DND-41 (cell line): ENCODE data around the gene PML.

Experiments used
- ATAC-seq: fragments of 200-7000 bp; cut with Tn5 transposase; 3 replicates; pipeline ENCODE4 v1.9.1; 2021; ENCODE audit warnings: low read depth; ENCODE audit not compliant: insufficient read depth
- DNase-seq: peaks from one replicate; pipeline ENCODE4 v3.0.0-alpha.2; 2020
- H2AFZ ChIP-seq: 2 replicates; pipeline ENCODE4 v1.6.0; 2012; ENCODE audit warnings: low read depth, low read length
- H3K27ac ChIP-seq: 2 replicates; pipeline ENCODE4 v1.5.1; 2012; ENCODE audit warnings: low read length, inconsistent platforms
- H3K27me3 ChIP-seq: fragments of 200-600 bp; sonication (generic); 2 replicates; pipeline ENCODE4 v1.6.0; 2012; ENCODE audit warnings: low read length, mild to moderate bottlenecking, inconsistent platforms; ENCODE audit not compliant: insufficient read depth, poor library complexity
- H3K36me3 ChIP-seq: 2 replicates; pipeline ENCODE4 v1.5.1; 2012; ENCODE audit warnings: low read length, inconsistent platforms; ENCODE audit not compliant: insufficient read depth
- H3K4me1 ChIP-seq: 2 replicates; pipeline ENCODE4 v1.5.1; 2012; ENCODE audit warnings: mild to moderate bottlenecking, low read length; ENCODE audit not compliant: insufficient read depth
- H3K4me2 ChIP-seq: 2 replicates; pipeline ENCODE4 v1.6.0; 2012; ENCODE audit warnings: mild to moderate bottlenecking, moderate library complexity, low read length, inconsistent platforms; ENCODE audit not compliant: insufficient read depth
- H3K4me3 ChIP-seq, 2 experiments: fragments of 200-600 bp in 1 of 2; shearing (Covaris generic) in 1 of 2; 2 replicates each; pipeline ENCODE4 v1.5.1; 2012 to 2016; ENCODE audit warnings: inconsistent platforms in 2 of 2, low read length in 2 of 2, mild to moderate bottlenecking in 2 of 2, low read depth in 1 of 2, moderate library complexity in 1 of 2
- H3K79me2 ChIP-seq: 2 replicates; pipeline ENCODE4 v1.6.0; 2012; ENCODE audit warnings: low read length, inconsistent platforms; ENCODE audit not compliant: insufficient read depth
- H3K9ac ChIP-seq: 2 replicates; pipeline ENCODE4 v1.6.0; 2012; ENCODE audit warnings: low read depth, mild to moderate bottlenecking, inconsistent platforms, low read length, moderate library complexity
- H3K9me3 ChIP-seq: 2 replicates; pipeline ENCODE4 v1.5.1; 2012; ENCODE audit warnings: low read length, moderate library complexity, mild to moderate bottlenecking, inconsistent platforms; ENCODE audit not compliant: insufficient read depth, severe bottlenecking
- H4K20me1 ChIP-seq: 2 replicates; pipeline ENCODE4 v1.6.0; 2012; ENCODE audit warnings: low read length; ENCODE audit not compliant: insufficient read depth
- EZH2 ChIP-seq: IDR thresholded peaks from 3 replicates; pipeline ENCODE4 v1.6.1; 2012; ENCODE audit warnings: borderline replicate concordance, low read depth, mild to moderate bottlenecking, moderate library complexity, low read length, inconsistent platforms; ENCODE audit not compliant: severe bottlenecking
- TF ChIP-seq, protein P1 (sequence below): IDR thresholded peaks from 2 replicates; pipeline ENCODE4 v1.5.1; 2012; ENCODE audit warnings: borderline replicate concordance, low read length, moderate library complexity, mild to moderate bottlenecking; ENCODE audit not compliant: poor library complexity, severe bottlenecking; ENCODE audit errors: extremely low read depth

PML gene

DNA sequence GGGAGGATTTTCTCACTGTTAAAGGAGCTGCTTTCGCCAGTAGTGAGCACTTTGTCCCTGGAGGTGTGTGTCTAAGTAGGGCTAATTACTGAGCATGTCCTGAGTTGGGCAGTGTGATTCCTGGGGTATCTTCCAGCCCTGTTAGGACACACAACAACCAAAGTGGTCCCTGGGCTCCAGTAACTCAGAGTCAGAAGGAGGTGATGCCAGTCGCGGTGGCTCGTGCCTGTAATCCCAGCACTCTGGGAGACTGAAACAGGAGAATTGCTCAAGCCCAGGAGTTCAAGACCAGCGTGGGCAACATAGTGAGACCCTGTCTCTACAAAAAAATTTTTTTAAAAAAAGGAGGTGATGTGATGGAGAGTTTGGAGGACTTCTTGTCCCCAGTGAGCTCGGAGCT lies 37.5 kb downstream of the PML start:
- Histone ChIP-seq H3K27ac (no peak overlapping the region), H3K4me3 (no peak overlapping the region), H3K4me2 (no peak overlapping the region), H3K9me3 (no peaks in the 10 kb centered on the region), H4K20me1 (no peaks in the 10 kb centered on the region; the same call in 1 of the 2 replicates), H3K9ac (no peak overlapping the region), H3K36me3 (peaks cover 51% of the 10 kb centered on the region), H3K4me1 (no peaks in the 10 kb centered on the region), H2AFZ (no peak overlapping the region), H3K27me3 (no peaks in the 10 kb centered on the region), H3K79me2 (no peaks in the 10 kb centered on the region)
- no peak for DNase-seq
- no peak for ATAC-seq
- TF ChIP-seq EZH2: no peak
- TF ChIP-seq, protein P1, sequence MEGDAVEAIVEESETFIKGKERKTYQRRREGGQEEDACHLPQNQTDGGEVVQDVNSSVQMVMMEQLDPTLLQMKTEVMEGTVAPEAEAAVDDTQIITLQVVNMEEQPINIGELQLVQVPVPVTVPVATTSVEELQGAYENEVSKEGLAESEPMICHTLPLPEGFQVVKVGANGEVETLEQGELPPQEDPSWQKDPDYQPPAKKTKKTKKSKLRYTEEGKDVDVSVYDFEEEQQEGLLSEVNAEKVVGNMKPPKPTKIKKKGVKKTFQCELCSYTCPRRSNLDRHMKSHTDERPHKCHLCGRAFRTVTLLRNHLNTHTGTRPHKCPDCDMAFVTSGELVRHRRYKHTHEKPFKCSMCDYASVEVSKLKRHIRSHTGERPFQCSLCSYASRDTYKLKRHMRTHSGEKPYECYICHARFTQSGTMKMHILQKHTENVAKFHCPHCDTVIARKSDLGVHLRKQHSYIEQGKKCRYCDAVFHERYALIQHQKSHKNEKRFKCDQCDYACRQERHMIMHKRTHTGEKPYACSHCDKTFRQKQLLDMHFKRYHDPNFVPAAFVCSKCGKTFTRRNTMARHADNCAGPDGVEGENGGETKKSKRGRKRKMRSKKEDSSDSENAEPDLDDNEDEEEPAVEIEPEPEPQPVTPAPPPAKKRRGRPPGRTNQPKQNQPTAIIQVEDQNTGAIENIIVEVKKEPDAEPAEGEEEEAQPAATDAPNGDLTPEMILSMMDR: no peak

DNA sequence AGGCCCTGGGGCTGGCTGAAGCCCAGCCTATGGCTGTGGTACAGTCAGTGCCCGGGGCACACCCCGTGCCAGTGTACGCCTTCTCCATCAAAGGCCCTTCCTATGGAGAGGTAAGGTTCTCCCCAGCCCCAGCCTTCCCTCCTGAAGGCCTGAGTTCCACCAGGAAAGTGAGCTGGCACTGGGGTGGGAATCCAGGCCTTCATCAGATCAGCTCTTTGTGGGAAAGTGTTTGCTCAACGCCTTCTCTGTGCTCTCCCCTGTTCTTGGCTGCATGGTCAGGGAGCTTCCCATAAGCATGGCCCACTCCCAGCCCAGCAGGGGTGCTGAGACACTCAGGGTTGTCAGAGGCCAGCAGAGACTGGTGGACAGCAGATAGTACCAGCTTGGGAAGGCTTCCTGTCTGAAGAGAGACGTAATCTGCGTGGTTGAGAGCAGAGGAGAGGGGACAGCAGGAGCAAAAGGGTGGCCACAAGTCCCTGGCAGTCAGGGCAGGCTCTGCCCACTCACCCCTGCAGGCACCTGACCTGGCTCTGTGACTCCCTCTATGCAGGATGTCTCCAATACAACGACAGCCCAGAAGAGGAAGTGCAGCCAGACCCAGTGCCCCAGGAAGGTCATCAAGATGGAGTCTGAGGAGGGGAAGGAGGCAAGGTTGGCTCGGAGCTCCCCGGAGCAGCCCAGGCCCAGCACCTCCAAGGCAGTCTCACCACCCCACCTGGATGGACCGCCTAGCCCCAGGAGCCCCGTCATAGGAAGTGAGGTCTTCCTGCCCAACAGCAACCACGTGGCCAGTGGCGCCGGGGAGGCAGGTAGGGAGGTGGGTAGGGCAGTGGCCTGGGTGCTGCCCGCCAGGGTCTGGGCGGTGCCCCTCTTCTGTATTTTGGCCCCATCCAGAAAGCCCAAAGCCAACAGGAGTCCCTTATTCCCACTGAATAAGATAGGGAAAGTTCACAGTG lies 38.4 kb downstream of the PML start:
- Histone ChIP-seq H3K4me3 (no peak overlapping the region), H3K9me3 (no peaks in the 10 kb centered on the region), H3K79me2 (no peaks in the 10 kb centered on the region), H3K9ac (no peak overlapping the region), H3K36me3 (peaks cover 54% of the 10 kb centered on the region), H3K4me2 (no peak overlapping the region), H3K27ac (no peak overlapping the region), H3K27me3 (no peaks in the 10 kb centered on the region), H3K4me1 (no peaks in the 10 kb centered on the region), H2AFZ (no peak overlapping the region), H4K20me1 (peaks cover 2% of the 10 kb centered on the region)
- TF ChIP-seq, protein P1: no peak
- no peak for TF ChIP-seq EZH2
- DNase-seq: no peak
- ATAC-seq: no peak

DNA sequence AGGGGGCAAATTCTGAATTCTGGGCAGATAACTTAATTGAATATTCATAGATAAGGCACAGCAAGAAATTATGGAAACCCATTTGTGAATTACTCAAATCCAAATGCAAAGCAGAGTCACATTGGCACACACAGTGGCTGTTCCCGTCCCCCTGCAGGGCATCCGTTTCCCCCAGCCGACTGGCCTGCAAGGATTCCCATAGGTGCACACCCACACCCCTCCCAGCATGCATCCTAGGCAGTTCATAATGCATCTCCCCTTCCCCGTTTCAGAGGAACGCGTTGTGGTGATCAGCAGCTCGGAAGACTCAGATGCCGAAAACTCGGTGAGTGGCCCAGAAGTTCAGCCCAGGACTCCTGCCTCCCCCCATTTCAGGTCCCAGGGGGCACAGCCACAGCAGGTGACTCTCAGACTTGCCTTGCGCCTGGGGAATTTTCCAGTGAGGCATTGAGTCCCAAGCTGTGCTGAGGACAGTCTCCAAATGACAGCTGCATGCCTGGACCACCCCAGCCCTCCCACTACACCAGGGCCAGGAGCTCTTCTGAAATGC lies 39.8 kb downstream of the PML start:
- H3K4me3 ChIP-seq: no peak overlapping the region
- H3K27me3 ChIP-seq: no peaks in the 10 kb centered on the region
- no peak overlapping the region for H3K4me2 ChIP-seq
- H3K27ac ChIP-seq: no peak overlapping the region
- H3K9me3 ChIP-seq: no peaks in the 10 kb centered on the region
- H3K4me1 ChIP-seq: no peaks in the 10 kb centered on the region
- peaks cover 49% of the 10 kb centered on the region for H3K36me3 ChIP-seq
- DNase-seq (no peak), ATAC-seq (no peak)
- no peak overlapping the region for H2AFZ ChIP-seq
- no peaks in the 10 kb centered on the region for H3K79me2 ChIP-seq
- no peak for TF ChIP-seq EZH2
- TF ChIP-seq, protein P1: no peak
- peaks cover 2% of the 10 kb centered on the region for H4K20me1 ChIP-seq
- no peak overlapping the region for H3K9ac ChIP-seq
